HFF-Myc (cell line): ENCODE measurements around the gene CLNK.
A peak's percentile ranks its signal among the peaks of the same experiment; 100 is the strongest.

Experiments used
- DNase-seq: peaks from one replicate; pipeline ENCODE4 v3.0.0-alpha.2; 2011; ENCODE audit warnings: low read depth; ENCODE audit errors: extremely low read depth
- H3K4me3 ChIP-seq: replicated peaks from 2 replicates; pipeline ENCODE4 v1.5.1; 2011; ENCODE audit warnings: low read depth, mild to moderate bottlenecking, control low read depth, low read length
- TF ChIP-seq, protein P1 (sequence below): IDR thresholded peaks from 2 replicates; pipeline ENCODE4 v1.5.1; 2012; ENCODE audit warnings: mild to moderate bottlenecking, low read depth, low read length, control low read depth; ENCODE audit errors: missing control alignments

CLNK gene

DNA sequence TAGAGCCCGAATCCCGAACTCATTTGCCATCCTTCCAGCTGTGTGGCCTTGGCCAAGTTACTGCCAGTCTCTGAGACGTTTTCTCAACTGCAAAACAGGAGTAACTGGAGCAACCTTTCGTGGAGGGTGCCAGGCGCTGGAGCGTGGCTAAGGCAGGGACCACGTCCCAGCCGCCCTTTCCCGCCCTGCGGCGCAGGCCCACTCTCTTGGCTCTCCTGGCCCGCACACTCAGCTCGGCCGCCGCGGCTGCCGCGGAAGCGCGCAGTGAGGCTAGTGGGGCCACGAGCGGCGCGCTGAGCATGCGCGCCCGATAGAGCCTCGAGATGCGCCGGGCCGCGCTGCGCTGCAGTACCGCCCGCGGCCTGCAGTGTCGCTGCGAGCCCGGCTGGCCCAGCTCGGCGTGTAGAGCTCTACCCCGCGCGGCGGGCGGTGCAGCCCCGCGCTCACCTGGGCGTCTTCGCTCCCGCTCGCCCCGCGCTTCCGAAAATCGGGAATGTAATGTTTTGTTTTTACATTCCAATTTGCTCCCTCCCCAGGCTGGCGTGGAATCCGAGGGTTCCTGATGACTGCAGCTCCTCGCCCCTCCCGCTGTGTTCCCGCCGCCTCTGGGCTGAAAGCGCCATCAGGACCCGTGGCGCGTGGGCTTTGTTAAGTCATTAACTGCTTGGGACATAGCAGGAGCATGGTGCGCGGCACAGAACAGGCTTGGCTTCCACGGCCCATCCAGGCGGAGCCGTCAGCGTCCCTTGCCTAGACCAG lies 223.3 kb downstream of the CLNK start:
- TF ChIP-seq, protein P1, sequence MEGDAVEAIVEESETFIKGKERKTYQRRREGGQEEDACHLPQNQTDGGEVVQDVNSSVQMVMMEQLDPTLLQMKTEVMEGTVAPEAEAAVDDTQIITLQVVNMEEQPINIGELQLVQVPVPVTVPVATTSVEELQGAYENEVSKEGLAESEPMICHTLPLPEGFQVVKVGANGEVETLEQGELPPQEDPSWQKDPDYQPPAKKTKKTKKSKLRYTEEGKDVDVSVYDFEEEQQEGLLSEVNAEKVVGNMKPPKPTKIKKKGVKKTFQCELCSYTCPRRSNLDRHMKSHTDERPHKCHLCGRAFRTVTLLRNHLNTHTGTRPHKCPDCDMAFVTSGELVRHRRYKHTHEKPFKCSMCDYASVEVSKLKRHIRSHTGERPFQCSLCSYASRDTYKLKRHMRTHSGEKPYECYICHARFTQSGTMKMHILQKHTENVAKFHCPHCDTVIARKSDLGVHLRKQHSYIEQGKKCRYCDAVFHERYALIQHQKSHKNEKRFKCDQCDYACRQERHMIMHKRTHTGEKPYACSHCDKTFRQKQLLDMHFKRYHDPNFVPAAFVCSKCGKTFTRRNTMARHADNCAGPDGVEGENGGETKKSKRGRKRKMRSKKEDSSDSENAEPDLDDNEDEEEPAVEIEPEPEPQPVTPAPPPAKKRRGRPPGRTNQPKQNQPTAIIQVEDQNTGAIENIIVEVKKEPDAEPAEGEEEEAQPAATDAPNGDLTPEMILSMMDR = peak; percentile 80
- peak; percentile 14 for DNase-seq
- H3K4me3 ChIP-seq = peak overlapping the region; percentile 27; the same call in 1 of the 2 replicates

DNA sequence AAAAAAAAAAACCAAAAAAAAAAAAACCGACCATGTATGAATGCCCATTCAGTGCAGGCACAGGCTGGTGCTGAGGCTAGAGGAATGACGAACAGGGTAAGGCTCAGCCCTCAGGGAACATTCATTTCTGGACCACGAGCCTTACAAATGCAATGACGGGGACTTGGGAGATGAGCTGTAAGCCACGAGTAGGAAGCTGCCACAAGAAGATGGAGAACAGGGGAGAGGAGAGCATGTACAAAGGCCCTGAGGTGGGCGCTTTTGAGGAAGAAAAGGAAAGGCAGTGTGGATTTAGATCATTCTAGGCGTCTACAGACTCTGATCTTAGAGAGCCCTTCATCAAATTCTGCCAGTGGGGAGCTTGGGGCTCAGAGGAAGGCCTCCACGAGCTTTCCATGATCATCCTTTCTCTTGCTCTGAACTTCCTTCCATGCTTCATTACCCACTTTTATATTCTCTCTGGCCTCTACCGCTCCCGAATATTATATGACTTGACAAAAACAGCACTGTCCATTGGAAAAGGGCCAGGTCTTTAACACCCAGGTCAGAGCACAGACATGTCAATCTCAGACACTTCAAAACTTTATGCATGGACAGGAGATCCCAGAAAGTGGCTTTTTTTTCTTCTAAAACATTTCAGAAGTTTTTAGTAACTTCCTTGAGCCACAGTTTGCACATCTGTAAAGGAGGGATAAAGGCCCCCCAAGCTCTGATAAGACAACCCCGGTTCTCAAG lies 224.1 kb downstream of the CLNK start:
- no peak overlapping the region for H3K4me3 ChIP-seq
- TF ChIP-seq, protein P1 = no peak
- DNase-seq = no peak

GRCh38 chr4:10459305-10459704 lies 225.3 kb downstream of the CLNK start:
- H3K4me3 ChIP-seq = no peak overlapping the region
- DNase-seq = no peak
- TF ChIP-seq, protein P1 = no peak

- H3K4me3 ChIP-seq = no peak overlapping the region
- no peak for DNase-seq
Measured at GRCh38 chr4:10458177-10458576, 226.4 kb downstream of the CLNK start.

GRCh38 chr4:10457255-10457801 lies 227.2 kb downstream of the CLNK start, which contains the start of gene ZNF518B:
TSS of gene ZNF518B (minus strand) at chr4:10457426. CDS start at chr4:10446328, 11,098 bp downstream.
- no peak for DNase-seq

More at GRCh38 chr4:10458177-10458576, 226.4 kb downstream of the CLNK start:
- TF ChIP-seq, protein P1 = no peak

DNA sequence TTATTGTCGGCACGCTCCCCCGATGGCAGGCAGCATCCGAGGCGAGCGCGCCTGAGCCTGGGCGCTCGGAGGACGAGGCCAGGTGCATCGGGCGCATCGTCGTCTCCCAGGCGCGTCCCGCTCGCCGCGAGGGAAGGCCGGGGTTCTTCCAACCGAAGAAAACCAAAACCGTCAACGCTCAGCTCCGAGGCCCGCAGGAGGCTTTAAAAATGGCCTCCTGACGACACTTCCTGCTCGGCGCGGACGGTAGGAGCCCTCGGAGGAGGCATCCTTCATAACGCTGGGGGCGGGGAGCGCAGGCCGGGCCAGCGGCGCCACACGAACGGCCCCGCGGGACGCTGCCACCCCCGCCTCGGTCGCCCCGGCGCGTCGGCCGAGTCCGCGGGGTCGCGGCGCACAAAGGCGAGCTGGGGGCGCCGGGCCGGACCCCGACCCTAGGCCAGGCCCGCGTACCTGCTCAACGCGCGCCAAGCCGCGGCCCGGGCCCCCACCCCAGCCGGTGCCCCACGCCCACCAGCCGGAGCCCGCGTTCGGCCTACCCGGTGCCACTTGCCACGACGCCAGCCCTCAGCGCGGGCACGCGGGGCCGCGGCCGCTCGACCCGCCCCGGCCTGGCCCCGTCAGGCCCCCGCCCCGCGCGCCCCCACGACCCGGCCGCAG lies 227.8 kb downstream of the CLNK start:
- peak overlapping the region; percentile 63 for H3K4me3 ChIP-seq

More at GRCh38 chr4:10457255-10457801, 227.2 kb downstream of the CLNK start, which contains the start of gene ZNF518B:
- peak within 1 kb of the TSS; percentile 63 for H3K4me3 ChIP-seq
- TF ChIP-seq, protein P1 = no peak

More for the DNA sequence above, 227.8 kb downstream of the CLNK start:
- DNase-seq = no peak
- TF ChIP-seq, protein P1 = no peak
